PC-3 (cell line): ENCODE results near the gene CD48. TPM values are rescaled to one million over a fixed set of nuclear protein-coding genes. Genes with fewer than 3 reads are reported as not detected.

ENCODE experiments used
- ATAC-seq: fragments of 200-7000 bp; cut with Tn5 transposase; 2 replicates; pipeline ENCODE4 v1.9.1; 2020; ENCODE audit warnings: mild to moderate bottlenecking, moderate library complexity
- BruUV-seq: library from RNA; stranded (reverse); fragments of 400-500 nt; replicated peaks from 2 replicates; lab custom pipeline; 2021; lab: Mats Ljungman, UMichigan
- CTCF ChIA-PET: fragments of 300-600 bp; sonication (Branson Sonifier 250); formaldehyde crosslinking; loops from one replicate; lab custom pipeline; 2022; ENCODE audit warnings: antibody characterized with exemption; lab: Charles Lee
- POLR2A ChIA-PET: fragments of 300-600 bp; sonication (Branson Sonifier 250); formaldehyde crosslinking; loops from one replicate; lab custom pipeline; 2022; ENCODE audit warnings: antibody characterized with exemption; ENCODE audit not compliant: unreplicated experiment; lab: Charles Lee
- DNase-seq: peaks from one replicate; pipeline ENCODE4 v3.0.0-alpha.2; 2015
- H2AFZ ChIP-seq: fragments of 300-600 bp; sonication (generic); 2 replicates; pipeline ENCODE4 v1.6.0; 2016; ENCODE audit warnings: antibody characterized with exemption, low read length
- H3F3A ChIP-seq: fragments of 300-600 bp; sonication (generic); one replicate; pipeline ENCODE4 v1.6.0; 2017; ENCODE audit warnings: antibody characterized with exemption, low read length, control low read depth, mild to moderate bottlenecking; ENCODE audit not compliant: unreplicated experiment
- H3K27ac ChIP-seq: fragments of 300-600 bp; sonication (generic); 2 replicates; pipeline ENCODE4 v1.5.1; 2016; ENCODE audit warnings: mild to moderate bottlenecking, low read length
- H3K27me3 ChIP-seq: fragments of 300-600 bp; sonication (generic); 2 replicates; pipeline ENCODE4 v1.6.1; 2016; ENCODE audit warnings: low read length, mixed read lengths
- H3K36me3 ChIP-seq: fragments of 300-600 bp; sonication (generic); 2 replicates; pipeline ENCODE4 v1.6.1; 2016; ENCODE audit warnings: low read depth, mixed run types, low read length, mixed read lengths
- H3K4me1 ChIP-seq: fragments of 300-600 bp; sonication (generic); 2 replicates; pipeline ENCODE4 v1.5.1; 2016; ENCODE audit warnings: low read length; ENCODE audit not compliant: insufficient read depth
- H3K4me2 ChIP-seq: fragments of 300-600 bp; sonication (generic); 2 replicates; pipeline ENCODE4 v1.6.0; 2016; ENCODE audit warnings: low read length
- H3K4me3 ChIP-seq: fragments of 300-600 bp; sonication (generic); 2 replicates; pipeline ENCODE4 v1.5.1; 2016; ENCODE audit warnings: mild to moderate bottlenecking, low read length, mixed read lengths
- H3K79me2 ChIP-seq: fragments of 300-600 bp; sonication (generic); 2 replicates; pipeline ENCODE4 v1.6.1; 2017; ENCODE audit warnings: low read length, mixed read lengths
- H3K9ac ChIP-seq: fragments of 300-600 bp; sonication (generic); 2 replicates; pipeline ENCODE4 v1.6.0; 2016; ENCODE audit warnings: mild to moderate bottlenecking, low read length
- H3K9me2 ChIP-seq: fragments of 300-600 bp; sonication (generic); replicated peaks from 2 replicates; pipeline ENCODE4 v1.6.1; 2016; ENCODE audit warnings: mixed run types, low read length, mixed read lengths
- H3K9me3 ChIP-seq: fragments of 300-600 bp; sonication (generic); 2 replicates; pipeline ENCODE4 v1.6.1; 2016; ENCODE audit warnings: low read length, mixed read lengths
- H4K20me1 ChIP-seq: fragments of 300-600 bp; sonication (generic); 2 replicates; pipeline ENCODE4 v1.6.1; 2016; ENCODE audit warnings: low read length, mixed read lengths
- CTCF ChIP-seq: fragments of 300-600 bp; sonication (generic); conservative IDR thresholded peaks from 2 replicates; pipeline ENCODE4 v1.5.1; 2017; ENCODE audit warnings: antibody characterized with exemption, low read depth, mild to moderate bottlenecking, low read length
- EZH2 ChIP-seq: fragments of 300-600 bp; sonication (generic); IDR thresholded peaks from one replicate; pipeline ENCODE4 v1.6.1; 2017; ENCODE audit warnings: antibody characterized with exemption, mild to moderate bottlenecking, low read length; ENCODE audit not compliant: unreplicated experiment
- EZH2phosphoT487 ChIP-seq: fragments of 300-600 bp; sonication (generic); IDR thresholded peaks from 2 replicates; pipeline ENCODE4 v1.6.1; 2018; ENCODE audit warnings: mild to moderate bottlenecking, antibody characterized with exemption, low read length, borderline replicate concordance
- intact Hi-C: fragments of 100-400 bp; cut with micrococcal nuclease; formaldehyde crosslinking; loops from 2 replicates; pipeline ENCODE4 v1.9.0; 2023
- total RNA-seq: library from RNA; depleted of rRNA; stranded (reverse); fragments of >200 nt; gene quantifications from 2 replicates; pipeline ENCODE4 v1.2.3, GENCODE V29; 2014

CD48 gene
- total RNA-seq, 1 experiment from 2014 or later = not detected

GRCh38 chr1:160755911-160756848 lies 44.6 kb upstream of the CD48 start:
- H3F3A ChIP-seq = no peaks in the 10 kb centered on the region
- no peak overlapping the region for H3K9ac ChIP-seq
- H3K4me1 ChIP-seq = no peaks in the 10 kb centered on the region
- no peak for DNase-seq
- no peak for ATAC-seq
- TF ChIP-seq EZH2 (no peak), CTCF (no peak), EZH2phosphoT487 (no peak)
- H3K9me2 ChIP-seq = no peaks in the 10 kb centered on the region
- no peaks in the 10 kb centered on the region for H3K79me2 ChIP-seq
- no peak overlapping the region for H2AFZ ChIP-seq
- POLR2A ChIA-PET = interaction anchor here (0.6 kb wide), 1 partner anchor 17 kb away, joined by 4 read pairs; no protein-coding TSS in a partner anchor
- no peak overlapping the region for H3K4me2 ChIP-seq
- H3K27me3 ChIP-seq = peaks cover 24% of the 10 kb centered on the region
- no TSS peak for BruUV-seq
- CTCF ChIA-PET = no interaction called here
- intact Hi-C loops = no loop called here
- no peak overlapping the region for H3K4me3 ChIP-seq
- no peaks in the 10 kb centered on the region for H4K20me1 ChIP-seq
- H3K27ac ChIP-seq = no peak overlapping the region
- no peaks in the 10 kb centered on the region for H3K9me3 ChIP-seq
- no peaks in the 10 kb centered on the region for H3K36me3 ChIP-seq

GRCh38 chr1:160755461-160755860 lies 43.8 kb upstream of the CD48 start:
- H3K36me3 ChIP-seq = no peaks in the 10 kb centered on the region
- no peaks in the 10 kb centered on the region for H3K9me3 ChIP-seq
- no peaks in the 10 kb centered on the region for H3K4me1 ChIP-seq
- intact Hi-C loops = no loop called here
- BruUV-seq = no TSS peak
- H2AFZ ChIP-seq = no peak overlapping the region
- H3K27ac ChIP-seq = no peak overlapping the region
- no peaks in the 10 kb centered on the region for H3F3A ChIP-seq
- ChIA-PET POLR2A (no interaction called here), CTCF (no interaction called here)
- no peaks in the 10 kb centered on the region for H3K9me2 ChIP-seq
- H3K9ac ChIP-seq = no peak overlapping the region
- H3K4me3 ChIP-seq = no peak overlapping the region
- no peak overlapping the region for H3K4me2 ChIP-seq
- DNase-seq = no peak
- H3K27me3 ChIP-seq = peaks cover 32% of the 10 kb centered on the region
- H3K79me2 ChIP-seq = no peaks in the 10 kb centered on the region
- ATAC-seq = no peak
- TF ChIP-seq EZH2 = no peak
- no peak for TF ChIP-seq CTCF
- no peak for TF ChIP-seq EZH2phosphoT487
- no peaks in the 10 kb centered on the region for H4K20me1 ChIP-seq

GRCh38 chr1:160753594-160753993 lies 42.0 kb upstream of the CD48 start:
- DNase-seq = no peak
- ChIA-PET POLR2A (no interaction called here), CTCF (no interaction called here)
- Histone ChIP-seq H4K20me1 (no peaks in the 10 kb centered on the region), H3K9me2 (no peaks in the 10 kb centered on the region), H3K27me3 (peaks cover 33% of the 10 kb centered on the region), H3K9me3 (no peaks in the 10 kb centered on the region), H2AFZ (no peak overlapping the region), H3K4me1 (peaks cover 7% of the 10 kb centered on the region), H3K27ac (no peak overlapping the region), H3F3A (no peaks in the 10 kb centered on the region), H3K36me3 (no peaks in the 10 kb centered on the region), H3K9ac (no peak overlapping the region), H3K79me2 (no peaks in the 10 kb centered on the region), H3K4me2 (no peak overlapping the region), H3K4me3 (no peak overlapping the region)
- TF ChIP-seq EZH2phosphoT487 (no peak), EZH2 (no peak), CTCF (no peak)
- no peak for ATAC-seq
- BruUV-seq = no TSS peak
- intact Hi-C loops = no loop called here
